GM19438 (cell line): Measurements from ENCODE around the gene LTBP1.
"Not testable (repeated sequence)": the region's sequence is repeated elsewhere in the genome, so short reads cannot be mapped to it uniquely, and the experiment has no call there.

Source experiments
- ATAC-seq: cut with Tn5 transposase; IDR thresholded peaks from one replicate; pipeline ENCODE4 v1.9.1; 2021; ENCODE audit warnings: low read depth; ENCODE audit not compliant: unreplicated experiment

The LTBP1 gene

DNA sequence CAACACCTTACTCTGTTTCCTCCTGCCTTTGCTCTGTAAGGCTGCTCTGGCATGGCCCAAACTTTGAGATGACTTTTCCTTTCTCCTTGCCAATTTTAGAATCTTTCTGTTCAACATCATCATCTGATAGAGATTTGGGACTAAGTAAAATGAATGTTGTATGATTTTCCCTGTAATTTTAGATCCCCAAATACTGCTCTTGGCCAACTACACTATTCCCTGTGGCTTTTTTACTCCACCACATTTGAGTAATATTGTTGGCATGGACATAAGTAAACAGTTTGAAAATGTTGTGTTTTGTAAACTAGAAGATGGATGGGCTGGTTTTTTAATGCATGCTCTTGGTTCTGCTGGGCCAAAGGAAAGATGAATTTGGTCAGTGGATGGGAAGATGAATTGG, 12.1 kb downstream of the LTBP1 start:
- no peak for ATAC-seq

DNA sequence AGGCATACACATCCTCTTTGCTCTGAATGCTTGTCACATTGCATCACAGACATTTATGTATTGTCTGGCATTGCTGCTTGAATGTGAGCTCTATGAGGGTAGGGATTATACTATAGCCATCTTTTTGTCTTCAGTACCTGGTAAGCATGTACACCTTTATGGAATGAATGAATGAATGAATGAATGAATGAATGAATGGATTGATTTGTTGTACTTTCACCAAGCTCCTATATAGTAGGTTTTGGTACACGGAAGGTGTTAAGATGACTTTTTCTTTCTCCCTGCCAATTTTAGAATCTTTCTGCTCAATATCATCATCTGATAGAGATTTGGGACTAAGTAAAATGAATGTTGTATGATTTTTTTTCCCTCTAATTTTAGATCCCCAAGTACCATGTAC, 13.5 kb downstream of the LTBP1 start:
- no peak for ATAC-seq

DNA sequence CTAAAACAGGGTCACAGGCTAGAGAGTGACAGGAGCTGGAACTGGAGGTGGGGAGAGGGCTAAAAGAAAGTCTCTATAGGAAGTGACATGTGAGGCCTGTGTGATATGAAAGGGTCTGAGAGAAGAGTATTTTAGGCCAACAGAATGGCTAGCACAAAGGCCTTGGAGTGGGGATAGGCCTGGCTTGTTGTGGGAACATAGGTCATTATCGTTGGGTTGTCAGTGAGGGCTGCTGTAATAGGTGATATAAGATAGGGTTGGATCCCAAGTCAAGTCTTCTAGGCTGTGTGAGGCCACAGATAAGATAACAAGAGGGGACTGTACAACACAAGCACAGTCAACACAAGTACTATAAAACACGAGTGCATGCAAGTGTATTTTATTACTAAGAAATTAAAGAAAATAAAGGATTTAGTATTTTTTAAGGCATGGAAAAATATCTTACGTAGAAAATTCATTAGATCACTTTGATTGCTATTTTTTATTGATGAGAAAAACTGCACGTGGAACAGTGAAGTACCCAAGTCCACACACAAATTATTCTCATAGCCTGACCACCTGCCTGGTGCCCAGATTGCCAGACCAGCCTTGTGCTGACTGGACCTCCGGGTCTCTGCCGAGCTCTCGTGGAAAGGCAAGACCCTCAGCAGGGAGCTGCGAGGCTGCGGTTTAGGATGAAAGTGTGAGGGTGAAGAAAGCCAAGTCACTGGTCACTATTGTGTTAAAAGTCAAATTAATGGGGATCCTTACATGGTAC, 14.1 kb downstream of the LTBP1 start:
- no peak for ATAC-seq

DNA sequence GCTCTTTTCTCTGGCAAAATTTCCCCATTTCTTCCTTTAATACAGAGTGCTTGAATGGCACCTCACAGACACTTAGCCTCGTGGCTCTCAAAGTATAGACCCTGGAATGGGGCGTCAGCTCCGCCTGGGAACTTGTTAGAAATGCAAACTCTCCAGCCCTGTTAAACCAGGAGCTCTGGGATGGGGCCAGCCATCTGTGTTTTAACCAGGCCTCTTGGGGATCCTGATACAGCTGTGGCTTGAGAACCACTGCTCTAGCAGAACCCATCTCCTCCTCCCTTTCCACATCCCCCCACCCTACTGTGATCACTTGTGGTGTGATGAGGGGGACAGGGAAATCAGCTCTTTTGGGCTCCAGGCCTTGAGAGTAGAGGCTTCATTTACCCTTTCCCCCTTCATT, 15.9 kb downstream of the LTBP1 start:
- ATAC-seq: no peak

DNA sequence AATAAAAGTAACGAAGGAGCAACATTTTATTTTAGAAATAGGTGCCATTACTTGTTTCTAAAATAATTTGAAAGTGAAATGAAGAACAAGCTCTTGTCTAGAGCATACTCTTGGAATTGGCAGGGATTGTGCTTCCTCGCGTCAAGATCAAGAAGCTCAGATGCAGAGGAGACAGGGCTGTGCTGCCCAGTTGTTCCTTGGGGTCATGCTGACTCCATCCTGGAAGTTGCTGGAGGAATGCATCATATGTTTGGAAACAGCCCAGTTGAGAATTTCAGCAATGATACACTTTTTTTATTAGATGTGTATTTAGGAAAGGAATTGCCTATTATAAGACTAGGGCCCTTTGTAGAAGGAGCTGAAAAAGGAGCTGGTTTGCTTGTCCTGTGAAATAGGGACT, 17.2 kb downstream of the LTBP1 start:
- ATAC-seq: no peak

DNA sequence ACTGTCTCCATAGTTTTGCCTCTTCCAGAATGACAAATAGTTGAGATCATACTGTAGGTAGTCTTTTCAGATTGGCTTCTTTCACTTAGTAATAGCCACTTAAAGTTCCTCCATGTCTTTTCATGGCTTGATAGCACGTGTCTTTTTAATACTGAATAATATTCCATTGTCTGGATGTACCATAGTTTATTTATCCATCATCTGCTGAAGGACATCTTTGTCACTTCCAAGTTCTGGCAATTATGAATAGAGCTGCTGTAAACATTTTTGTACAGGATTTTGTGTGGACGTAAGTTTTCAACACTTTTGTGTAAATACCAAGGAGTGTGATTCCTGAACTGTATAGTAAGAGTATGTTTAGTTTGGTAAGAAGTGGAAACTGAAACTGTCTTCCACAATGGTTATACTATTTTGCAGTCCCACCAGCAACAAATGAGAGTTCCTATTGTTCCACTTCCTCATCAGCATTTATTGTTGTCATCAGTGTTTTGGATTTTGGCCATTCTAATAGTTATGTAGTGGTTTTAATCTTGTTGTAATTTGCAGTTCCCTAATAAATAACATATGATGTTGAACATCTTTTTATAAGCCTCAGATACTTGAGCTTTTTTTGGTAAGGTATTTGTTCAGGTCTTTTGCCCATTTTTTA, 18.9 kb downstream of the LTBP1 start:
- no peak for ATAC-seq

DNA sequence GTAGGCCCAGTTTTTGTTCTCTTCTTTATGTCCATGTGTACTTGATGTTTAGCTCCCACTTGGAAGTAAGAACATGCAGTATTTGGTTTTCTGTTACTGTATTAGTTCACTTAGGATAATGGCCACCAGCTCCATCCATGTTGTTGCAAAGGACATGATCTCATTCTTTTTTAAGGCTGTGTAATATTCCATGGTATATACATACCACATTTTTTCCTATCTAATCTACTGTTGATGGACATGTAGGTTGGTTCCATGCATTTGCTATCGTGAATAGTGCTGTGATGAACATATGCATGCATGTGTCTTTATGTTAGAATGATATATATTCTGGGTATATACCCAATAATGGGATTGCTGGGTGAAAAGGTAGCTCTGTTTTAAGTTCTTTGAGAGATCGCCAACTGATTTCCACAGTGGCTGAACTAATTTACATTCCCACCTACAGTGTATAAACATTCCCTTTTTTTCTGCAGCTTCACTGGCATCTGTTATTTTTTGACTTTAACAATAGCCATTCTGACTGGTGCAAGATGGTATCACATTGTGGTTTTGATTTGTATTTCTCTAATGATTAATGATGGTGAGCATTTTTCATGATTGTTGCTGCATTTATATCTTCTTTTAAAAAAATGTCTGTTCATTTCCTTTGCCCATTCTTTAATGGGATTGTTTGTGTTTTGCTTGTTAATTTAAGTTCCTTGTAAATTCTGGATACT, 22.9 kb downstream of the LTBP1 start:
- no peak for ATAC-seq

DNA sequence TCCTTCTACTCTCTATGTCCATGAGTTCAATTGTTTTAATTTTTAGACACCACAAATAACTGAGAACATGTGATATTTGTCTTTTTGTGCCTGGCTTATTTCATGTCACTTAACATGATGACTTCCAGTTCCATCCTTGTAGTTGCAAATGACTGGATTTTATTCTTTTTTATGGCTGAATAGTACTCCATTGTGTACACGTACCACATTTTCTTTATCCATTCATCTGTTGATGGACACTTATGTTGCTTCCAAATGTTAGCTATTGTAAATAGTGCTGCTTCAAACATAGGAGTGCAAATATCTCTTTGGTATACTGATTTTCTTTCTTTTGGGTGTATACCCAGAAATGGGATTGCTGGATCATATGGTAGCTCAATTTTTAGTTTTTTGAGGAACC, 27.0 kb downstream of the LTBP1 start:
- not testable (repeated sequence) for ATAC-seq

DNA sequence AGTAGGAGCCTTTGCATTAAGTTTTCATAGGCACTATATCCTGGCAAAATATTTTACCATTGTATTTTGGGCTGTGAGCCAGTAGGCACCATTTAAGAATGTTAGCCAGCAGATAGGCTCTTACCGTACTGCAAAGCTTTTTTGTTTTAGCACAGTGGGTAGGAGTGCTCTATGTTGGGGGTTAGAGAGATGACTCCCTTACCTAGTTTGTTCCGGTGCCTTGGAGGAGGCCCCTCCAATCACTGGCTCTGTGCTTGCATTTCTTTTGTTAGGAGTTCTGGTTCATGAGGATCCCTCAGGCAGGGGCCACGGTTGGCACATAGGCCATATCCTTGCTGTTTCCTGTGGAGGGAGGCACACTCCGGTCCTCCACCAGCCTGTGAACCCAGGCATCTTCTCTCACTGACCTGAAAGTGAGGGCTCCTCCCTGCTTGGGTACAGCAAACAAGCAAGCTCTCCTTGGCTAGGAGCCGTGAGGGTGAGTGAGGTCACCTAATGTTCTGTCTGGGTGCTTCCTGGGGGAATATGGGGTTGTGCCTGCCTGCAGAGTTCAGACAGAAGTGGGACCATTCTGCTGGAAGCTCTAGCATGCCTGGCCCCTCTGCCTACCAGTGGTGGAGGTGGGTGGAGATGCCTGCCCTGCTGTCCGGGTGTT, 29.8 kb downstream of the LTBP1 start:
- ATAC-seq: no peak

DNA sequence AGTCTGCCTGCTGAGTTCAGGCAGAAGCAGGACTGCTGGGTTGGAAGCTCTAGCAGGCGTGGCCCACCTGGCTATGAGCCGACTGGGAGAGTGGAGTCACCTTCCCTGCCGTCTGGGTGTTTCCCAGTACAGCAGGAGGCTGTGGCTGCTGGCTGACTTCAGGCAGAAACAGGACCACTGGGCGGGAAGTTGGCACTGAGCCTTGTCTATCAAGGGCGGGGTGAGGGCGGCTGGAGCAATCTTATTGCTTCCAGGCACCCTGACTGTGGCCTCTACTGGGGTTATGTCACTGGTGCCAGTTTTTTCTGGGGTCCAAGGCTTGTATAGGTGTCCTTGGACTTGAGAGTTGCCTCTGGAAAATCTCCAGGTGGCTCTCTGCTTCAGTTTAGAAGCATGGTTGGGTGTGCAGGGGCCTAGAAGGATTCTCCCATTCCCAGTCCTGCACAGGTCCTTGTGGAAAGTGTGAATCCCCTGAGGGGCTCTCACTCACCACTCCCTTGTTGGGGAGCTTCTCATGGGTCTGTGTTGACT, 30.5 kb downstream of the LTBP1 start:
- ATAC-seq: no peak

DNA sequence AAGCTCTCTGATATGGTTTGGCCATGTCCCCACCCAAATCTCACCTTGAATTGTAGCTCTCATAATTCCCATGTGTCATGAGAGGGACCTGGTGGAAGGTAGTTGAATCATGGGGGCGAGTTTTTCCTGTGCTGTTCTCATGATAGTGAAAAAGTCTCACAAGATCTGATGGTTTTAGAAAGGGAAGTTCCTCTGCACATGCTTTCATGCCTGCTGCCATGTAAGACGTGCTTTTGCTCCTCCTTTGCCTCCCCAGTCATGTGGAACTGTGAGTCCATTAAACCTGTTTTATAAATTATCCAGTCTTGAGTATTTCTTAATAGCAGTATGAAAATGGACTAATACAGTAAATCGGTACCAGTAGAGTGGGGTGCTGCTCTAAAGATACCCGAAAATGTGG, 34.9 kb downstream of the LTBP1 start:
- no peak for ATAC-seq

DNA sequence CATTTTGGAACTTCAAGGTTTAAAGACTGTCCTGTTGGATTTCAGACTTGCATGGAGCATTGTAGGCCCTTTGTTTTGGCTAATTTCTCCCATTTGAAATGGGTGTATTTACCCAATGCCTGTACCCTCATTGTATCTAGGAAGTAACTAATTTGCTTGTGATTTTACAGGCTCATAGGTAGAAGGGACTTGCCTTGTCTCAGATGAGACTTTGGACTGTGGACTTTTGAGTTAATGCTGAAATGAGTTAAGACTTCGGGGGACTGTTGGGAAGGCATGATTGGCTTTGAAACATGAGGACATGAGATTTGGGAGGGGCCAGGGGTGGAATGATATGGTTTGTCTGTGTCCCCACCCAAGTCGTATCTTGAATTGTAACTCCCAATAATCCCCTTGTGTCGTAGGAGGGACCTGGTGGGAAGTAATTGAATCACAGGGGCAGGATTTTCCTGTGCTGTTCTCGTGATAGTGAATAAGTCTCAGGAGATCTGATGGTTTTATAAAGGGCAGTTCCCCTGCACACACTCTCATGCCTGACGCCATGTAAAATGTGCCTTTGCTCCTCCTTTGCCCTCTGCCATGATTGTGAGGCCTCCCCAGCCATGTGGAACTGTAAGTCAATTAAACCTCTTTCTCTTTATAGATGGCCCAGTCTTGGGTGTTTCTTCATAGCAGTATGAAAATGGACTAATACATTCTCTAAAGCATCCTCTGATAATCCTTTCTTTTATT, 36.6 kb downstream of the LTBP1 start:
- ATAC-seq: not testable (repeated sequence)

DNA sequence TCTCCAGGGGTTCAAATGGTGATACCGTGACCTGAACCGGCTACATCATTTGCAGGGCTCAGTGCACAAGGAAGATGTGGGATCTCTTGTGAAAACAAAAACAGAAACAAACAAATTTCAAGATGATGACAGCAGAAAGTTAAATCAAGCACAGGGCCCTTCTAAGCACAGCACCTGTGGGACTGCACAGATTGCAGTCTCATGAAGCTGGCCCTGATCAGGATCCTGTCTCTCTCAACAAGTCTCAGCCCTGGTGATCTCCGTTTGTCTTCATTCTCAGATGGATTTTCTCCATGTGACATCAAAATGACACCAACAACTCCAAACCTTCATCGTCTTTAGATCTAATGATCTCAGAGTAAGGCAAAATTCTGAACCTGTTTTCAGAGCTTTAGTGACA, 39.7 kb downstream of the LTBP1 start:
- no peak for ATAC-seq

DNA sequence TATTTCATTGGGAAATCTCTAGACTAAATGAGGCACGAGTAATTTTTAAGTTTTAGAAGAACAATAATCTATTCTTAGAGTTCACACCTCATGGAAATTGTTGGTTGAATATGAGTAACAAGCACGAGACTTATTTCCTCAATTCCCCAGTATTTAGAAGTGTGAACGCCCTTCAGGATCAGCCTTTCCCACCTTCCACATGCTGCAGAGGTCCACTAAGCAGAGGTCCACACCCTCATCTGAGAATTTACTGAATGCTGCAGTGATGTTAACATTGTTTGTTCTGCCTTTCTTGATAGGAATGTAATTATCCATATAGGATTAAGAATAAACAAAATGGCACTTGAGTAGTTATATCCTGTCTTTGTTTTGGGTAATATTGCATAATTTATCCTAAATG, 41.8 kb downstream of the LTBP1 start:
- ATAC-seq: no peak

DNA sequence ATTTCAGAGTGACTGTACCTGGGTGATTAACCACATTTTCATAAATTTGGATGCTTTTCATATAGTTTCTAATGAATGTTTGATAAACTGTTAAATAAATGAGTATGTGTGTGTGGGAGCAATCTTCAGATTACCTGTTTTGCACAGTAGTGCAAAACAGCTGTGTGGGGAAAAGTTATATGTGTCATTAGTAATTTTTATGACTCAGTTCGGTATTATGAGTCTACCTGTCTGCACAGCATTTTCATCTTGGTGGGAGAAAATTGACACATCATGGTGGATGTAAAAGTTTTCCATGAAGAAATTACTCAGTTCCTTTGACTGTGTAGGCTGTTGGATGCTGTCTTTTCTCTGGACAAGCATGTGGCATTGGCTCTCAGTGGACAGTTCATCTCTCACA, 43.8 kb downstream of the LTBP1 start:
- ATAC-seq: no peak

DNA sequence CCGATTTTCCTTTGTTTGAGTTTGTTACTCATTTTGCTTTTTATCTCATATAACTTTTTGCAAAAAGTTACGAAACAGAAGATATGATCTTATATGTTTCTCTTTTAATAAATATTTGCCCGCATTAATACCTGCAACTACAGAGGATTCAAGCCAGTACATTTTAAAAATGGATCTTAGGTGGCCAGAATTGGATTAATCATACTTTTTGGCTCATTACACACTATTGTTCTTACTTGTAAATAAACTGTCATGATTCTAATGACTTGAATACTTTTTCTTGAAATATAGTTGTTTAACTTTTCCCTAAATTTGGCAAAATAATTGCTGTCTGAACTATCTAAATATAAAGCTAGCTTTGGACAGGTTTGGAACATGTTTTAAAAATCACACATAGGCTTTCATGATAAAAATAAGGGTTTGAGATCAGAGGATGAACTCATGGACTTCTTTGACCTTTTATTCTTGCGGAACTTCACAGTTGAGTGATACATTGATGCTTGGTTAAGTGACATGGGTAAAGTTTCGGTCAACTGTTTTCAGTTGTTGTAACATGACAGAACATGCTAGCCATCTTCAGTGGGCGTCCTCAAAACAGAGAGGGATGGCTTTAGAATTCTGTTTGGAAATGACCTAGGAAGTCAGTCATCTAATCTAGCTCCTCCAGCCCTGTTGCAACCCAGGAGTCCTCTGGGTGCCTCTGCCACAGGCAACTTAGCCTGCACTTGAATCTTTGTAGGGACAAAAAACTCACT, 44.5 kb downstream of the LTBP1 start:
- no peak for ATAC-seq

DNA sequence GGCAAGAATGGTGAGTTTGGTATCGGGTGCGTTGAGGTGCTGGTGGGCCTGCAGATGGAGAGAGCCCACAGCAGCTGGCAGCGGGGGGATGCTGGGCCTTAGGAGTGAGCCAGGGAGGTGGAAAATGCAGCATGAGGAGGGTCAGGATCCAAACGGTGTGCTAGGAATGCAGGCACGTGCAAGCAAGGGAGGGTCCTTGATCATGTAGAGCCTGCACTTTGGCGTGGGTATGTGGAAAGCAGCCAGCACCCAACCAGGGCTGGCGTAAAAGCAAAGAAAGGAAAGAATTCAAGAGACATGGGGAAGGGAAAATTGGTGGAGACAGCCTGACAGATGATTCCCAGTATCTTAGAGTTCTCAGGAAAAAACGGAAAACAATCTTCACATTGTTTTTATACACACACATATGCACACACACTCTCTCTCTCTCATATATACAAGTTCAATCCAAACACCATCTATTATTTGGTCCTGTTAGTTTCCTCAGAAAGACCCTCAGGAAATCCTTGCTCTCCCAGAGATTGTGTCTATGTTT, 46.3 kb downstream of the LTBP1 start:
- no peak for ATAC-seq

DNA sequence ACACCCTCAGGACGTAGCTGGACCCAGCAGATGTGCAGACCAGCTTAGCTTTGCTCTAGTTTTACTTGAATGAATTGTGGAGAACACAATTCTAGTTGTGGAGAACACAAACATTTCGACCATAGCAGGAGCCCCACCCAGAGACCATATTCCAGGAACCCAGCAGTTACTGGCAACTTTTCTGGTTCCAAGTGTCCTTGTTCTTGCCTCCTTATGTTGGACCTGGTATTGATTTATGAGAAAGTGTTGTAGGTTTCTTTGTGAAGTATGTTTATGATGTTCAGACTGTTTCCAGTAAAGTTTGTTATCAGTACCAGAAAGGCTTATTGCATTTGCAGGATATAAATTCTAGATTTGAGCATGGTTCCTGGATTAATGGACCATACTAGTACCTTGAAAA, 51.0 kb downstream of the LTBP1 start:
- ATAC-seq: no peak

DNA sequence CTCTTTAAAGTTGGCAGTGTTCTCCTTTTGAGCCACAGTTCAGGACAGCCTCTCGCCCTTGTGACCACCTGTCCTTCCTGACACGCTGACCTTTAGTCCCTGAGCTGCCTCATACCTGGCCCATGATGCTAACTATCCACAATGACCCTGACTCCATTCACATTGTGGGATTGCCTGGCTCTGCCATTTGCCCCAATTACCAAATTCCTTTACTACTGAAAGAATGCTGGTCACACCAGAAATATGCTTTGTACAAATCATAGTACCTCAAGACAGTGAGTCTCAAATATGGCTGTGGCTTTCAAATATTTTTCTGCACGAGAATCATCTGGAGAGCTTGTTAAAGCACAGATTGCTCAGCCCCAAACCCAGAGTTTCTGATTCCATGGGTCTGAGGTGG, 54.2 kb downstream of the LTBP1 start:
- ATAC-seq: no peak
